GM19240 (cell line): Measurements from ENCODE around the gene PRKN.
"Not testable (repeated sequence)": the region's sequence is repeated elsewhere in the genome, so short reads cannot be mapped to it uniquely, and the experiment has no call there.

Experiments used
- DNase-seq: peaks from one replicate; pipeline ENCODE4 v3.0.0; 2011; ENCODE audit warnings: low spot score; ENCODE audit not compliant: insufficient read length

Gene PRKN

GRCh38 chr6:162678896-162679295 is 48.7 kb downstream of the PRKN start:
- not testable (repeated sequence) for DNase-seq

- no peak for DNase-seq
Observed at GRCh38 chr6:162675503-162675902, 52.1 kb downstream of the PRKN start.

DNA sequence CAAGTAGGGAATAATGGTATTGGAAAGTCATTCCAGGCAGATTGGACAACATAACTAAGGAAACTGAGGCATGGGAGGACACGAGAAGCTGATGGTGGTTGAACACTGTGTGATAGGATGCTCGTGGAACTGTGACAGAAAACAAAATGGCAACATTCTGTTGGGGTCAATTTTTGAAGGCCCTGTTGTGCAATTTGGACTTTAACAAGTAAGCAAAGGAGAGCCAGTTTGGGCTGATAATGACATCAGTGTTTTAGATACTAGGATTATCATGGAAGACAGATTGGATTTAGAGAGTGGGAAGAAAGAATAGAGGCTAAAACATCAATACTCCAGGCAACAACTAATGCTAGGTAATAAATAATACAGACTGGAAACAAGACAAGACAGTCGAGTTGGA is 53.1 kb downstream of the PRKN start:
- DNase-seq = no peak

DNA sequence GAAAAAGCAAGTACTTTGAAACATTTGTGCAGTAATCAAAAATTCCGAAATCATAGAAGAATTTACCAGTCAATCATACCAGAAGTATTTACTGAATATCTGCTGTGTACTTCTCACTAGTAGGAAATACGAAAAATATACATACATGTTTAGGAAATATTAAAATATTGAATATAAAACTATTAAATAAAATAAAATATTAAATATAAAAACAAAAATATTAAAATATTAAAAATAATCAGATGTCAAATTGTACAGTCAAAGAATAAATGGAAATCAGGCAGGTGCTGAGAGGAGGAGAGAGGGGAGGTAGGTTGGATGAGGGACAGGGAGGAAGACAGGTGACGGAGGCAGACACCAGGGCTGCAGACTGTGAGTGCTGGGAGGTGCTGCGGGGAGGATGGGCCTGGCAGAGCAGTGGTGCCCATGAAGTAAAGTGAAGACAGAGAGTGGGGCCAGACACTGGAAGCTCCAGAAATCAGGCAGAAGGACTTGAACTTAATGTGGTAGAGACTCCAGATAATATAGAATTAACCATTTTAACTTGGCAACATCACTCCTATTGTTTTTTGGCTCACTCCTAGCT is 55.9 kb downstream of the PRKN start:
- no peak for DNase-seq

DNA sequence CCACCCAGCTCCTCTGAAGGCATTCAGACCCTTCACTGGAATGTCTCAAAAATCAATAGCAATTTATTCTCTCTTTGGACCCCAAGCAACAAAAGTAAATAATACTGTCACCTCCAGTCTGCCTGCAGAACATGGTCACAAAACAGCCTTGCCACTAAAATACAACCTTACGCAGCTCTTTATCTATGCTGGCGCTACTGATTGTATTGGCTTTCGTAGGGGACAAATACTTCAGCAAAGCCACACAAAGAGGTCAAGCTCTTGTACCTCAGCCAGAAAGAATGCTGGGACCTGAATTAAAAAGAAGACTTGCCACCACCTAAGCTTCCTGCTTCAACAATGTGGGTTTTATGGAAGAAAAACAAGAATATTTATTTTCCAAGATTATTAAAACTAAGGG is 57.2 kb downstream of the PRKN start:
- DNase-seq = no peak

DNA sequence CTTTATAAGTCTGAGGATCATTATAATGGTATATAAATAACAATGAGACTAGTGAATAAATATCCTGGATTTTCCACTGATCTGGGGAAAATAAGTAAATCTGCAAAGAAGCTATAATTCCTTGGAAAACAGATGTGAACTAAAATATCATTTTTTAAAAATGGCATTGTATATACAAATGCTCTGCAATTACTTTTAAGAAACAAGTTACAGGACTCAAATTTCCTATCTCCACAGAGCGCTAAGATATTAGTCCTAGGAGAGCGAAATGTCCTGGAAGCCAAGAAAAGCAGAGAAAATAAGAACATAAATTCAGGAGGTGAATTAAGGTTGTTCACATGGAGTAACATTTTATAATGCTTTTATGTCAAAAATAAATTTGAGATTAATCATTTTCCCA is 61.3 kb downstream of the PRKN start:
- DNase-seq = no peak

DNA sequence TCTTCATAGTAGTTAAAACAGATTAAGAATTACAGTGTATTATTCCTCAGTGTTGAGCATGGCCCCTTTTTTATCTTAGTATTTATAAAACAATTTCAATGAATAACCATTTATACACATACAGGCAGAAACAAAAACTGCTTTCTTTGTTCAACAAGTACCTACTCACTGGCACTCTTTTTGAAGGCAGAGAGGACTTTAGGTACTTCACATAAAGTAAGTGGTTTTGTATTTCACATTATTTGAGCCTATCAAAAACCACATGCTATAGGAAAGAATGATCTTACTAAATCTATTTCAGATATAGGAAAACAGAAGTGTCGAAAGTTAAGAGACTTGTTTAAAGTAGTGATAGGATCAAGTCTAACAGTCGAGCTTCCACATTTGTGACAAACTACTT is 73.8 kb downstream of the PRKN start:
- no peak for DNase-seq

- DNase-seq = no peak
Observed at GRCh38 chr6:162651505-162651904, 76.1 kb downstream of the PRKN start.

- DNase-seq = no peak
Observed at GRCh38 chr6:162649271-162649670, 78.3 kb downstream of the PRKN start.

GRCh38 chr6:162644153-162644552 is 83.4 kb downstream of the PRKN start:
- no peak for DNase-seq

DNA sequence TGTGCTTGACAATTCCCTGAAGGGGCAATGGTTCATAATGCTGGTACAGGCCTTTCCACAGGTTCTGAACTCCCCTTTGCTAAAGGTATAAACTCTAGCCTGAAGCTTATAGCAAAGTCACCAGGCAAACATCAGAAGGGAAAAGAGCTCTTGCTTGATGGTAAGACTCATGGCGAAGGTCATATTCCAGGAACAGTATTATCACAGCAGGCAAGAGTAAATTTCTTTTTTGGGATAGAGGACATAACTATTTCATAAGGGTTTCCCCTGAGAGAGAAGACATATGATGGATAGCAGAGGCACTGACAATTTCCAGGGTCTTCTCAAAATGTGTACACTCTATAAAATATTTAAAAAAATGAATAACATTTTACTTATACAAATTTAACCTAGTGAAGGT is 86.8 kb downstream of the PRKN start:
- DNase-seq = no peak

DNA sequence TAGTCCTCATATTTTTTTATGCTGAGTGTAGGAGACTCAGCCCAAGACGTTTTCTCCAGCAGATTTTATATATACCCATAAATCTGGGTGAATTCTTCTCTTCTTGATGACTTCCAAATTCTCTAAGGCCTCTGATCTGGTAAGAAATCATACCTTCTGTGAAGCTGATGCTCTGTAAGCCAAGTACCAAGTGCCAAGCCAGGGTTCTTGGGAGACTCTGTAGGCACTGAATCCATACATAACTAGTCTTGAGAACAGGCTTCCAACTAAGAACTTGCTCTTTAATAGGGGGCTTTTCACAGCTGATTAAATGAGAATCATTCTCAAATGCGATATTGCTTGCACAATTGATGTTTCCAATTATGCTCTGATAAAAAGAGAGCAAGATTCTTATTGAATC is 87.6 kb downstream of the PRKN start:
- DNase-seq = no peak

DNA sequence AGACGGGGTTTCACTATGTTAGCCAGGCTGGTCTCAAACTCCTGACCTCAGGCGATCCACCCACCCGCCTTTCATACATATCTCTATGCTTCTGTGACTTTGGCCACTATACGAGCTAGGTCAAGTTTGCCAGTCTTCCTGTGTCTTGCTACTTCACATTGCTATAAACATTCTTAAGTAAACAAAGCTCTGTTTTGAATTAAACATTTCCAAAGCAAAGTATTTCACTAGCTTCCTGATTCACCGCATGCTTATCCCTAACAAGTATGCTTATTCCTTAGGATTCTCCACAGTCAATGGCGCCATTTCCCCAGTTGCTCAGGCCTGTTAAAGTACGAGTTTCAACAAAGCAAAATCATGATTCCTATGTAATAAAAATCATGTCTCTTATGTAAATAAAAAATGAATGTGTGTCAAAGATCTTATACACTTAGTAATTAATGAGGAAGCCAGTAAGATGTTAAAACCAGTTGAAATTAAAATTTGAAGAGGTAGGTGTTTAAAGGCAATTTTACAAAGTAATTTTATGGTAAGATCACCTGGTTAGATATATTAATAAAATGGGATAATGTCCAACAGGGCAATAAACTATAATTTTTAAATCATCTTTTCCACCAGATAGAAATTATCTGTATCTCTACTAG is 88.5 kb downstream of the PRKN start:
- no peak for DNase-seq

GRCh38 chr6:162637317-162637716 is 90.2 kb downstream of the PRKN start:
- no peak for DNase-seq

DNA sequence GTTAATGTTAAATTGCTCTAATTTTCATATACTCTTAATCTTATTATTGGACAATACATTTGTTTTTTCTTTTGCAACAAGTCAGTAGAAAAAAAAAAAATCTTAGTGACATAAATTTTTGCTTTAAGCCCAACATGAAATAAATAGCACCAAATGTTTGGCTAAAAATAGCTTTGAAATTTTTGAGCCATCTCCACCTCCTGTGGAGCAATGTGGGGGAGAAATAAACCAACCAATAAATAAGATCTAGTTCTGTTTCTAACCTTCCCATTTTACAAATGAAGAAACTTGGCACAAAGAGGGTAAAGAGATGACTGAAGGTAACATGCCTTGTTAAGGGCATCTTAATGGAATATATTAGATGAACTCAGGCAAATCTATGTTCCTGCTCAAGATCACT is 91.4 kb downstream of the PRKN start:
- no peak for DNase-seq

GRCh38 chr6:162631546-162631945 is 96.0 kb downstream of the PRKN start:
- no peak for DNase-seq

- DNase-seq = no peak
Observed at GRCh38 chr6:162630069-162630468, 97.5 kb downstream of the PRKN start.

- no peak for DNase-seq
Observed at GRCh38 chr6:162627825-162628224, 99.7 kb downstream of the PRKN start.

- DNase-seq = no peak
Observed at GRCh38 chr6:162627362-162627761, 100.2 kb downstream of the PRKN start.

- DNase-seq = no peak
Observed at GRCh38 chr6:162626869-162627268, 100.7 kb downstream of the PRKN start.

- DNase-seq = no peak
Observed at GRCh38 chr6:162625846-162626540, 101.6 kb downstream of the PRKN start.

GRCh38 chr6:162622572-162622971 is 105.0 kb downstream of the PRKN start:
- DNase-seq = no peak

DNA sequence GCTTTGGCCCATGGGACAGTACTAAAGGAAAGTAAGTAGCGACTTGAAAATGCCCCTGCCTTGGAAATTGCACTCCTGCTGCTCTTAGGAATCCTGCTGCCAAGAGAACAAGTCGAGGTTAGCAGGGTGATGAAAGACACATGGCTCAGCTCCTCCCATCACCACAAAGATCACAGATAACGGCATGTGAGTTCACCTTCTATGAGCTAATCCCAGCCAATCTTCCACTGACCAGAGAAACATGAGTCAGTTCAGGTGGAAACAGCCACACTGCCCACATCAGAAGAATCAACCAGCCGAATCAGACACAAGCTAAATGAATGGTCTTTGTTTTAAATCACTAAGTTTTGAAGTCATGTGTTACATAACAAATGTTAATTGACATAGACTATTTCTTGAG is 106.3 kb downstream of the PRKN start:
- no peak for DNase-seq
